A549 (cell line): ENCODE measurements around the gene MAPKAPK5. TPM values are rescaled to one million over a fixed set of nuclear protein-coding genes. Genes with fewer than 3 reads are reported as not detected.

Source experiments
- ATAC-seq, 2 experiments: fragments of 200-7000 bp in 1 of 2; fragments of >200 bp in 1 of 2; cut with Nextera tagmentation in 1 of 2; cut with Tn5 transposase in 1 of 2; 3 replicates each; pipeline versions ENCODE4 v1.8.0 to v1.9.1; 2018 to 2020; ENCODE audit warnings: mild to moderate bottlenecking in 1 of 2, moderate library complexity in 1 of 2
- CTCF ChIA-PET: fragments of 300-600 bp; sonication (Branson Sonifier 250); formaldehyde crosslinking; extraction: SDS; loops from one replicate; lab custom pipeline; 2021; ENCODE audit warnings: antibody characterized with exemption, inconsistent platforms; lab: Yijun Ruan, JAX
- POLR2A ChIA-PET: fragments of 350-600 bp; formaldehyde crosslinking; extraction: SDS; loops from one replicate; lab custom pipeline; 2021; ENCODE audit warnings: antibody characterized with exemption, inconsistent platforms; lab: Yijun Ruan, JAX
- DNase-seq, 2 experiments: peaks; one replicate each; pipeline versions ENCODE4 v3.0.0 to v3.0.0-alpha.2; 2011 to 2016; ENCODE audit warnings: low read depth in 1 of 2, low spot score in 1 of 2
- FAIRE-seq: peaks from 2 replicates; lab custom pipeline; 2011; peaks lifted over from hg19 to GRCh38; lab: Jason Lieb, UNC
- H3K27ac ChIP-seq, 2 experiments: fragments of >200 bp; sonication (Bioruptor Twin); formaldehyde crosslinking; 3 replicates each; pipeline ENCODE4 v1.5.1; 2016 to 2017
- H3K4me1 ChIP-seq: fragments of >200 bp; sonication (Bioruptor Twin); formaldehyde crosslinking; 3 replicates; pipeline ENCODE4 v1.6.1; 2016
- H3K4me2 ChIP-seq: fragments of >200 bp; sonication (Bioruptor Twin); formaldehyde crosslinking; 3 replicates; pipeline ENCODE4 v1.6.1; 2016
- H3K4me3 ChIP-seq: fragments of >200 bp; sonication (Bioruptor Twin); formaldehyde crosslinking; 3 replicates; pipeline ENCODE4 v1.5.1; 2016
- H3K9me3 ChIP-seq: fragments of >200 bp; sonication (Bioruptor Twin); formaldehyde crosslinking; 3 replicates; pipeline ENCODE4 v1.6.1; 2016
- CEBPB ChIP-seq, 2 experiments: fragments of >200 bp in 1 of 2; sonication (Bioruptor Twin) in 1 of 2; formaldehyde crosslinking in 1 of 2; IDR thresholded peaks; 2 replicates each; pipeline ENCODE4 v1.6.1; 2012 to 2016
- CTCF ChIP-seq: fragments of >200 bp; sonication (Bioruptor Twin); formaldehyde crosslinking; IDR thresholded peaks from 3 replicates; pipeline ENCODE4 v1.5.1; 2016
- FOXS1 ChIP-seq: fragments of 250-450 bp; sonication (Bioruptor Pico); IDR thresholded peaks from 2 replicates; pipeline ENCODE4 v1.5.0; 2020; ENCODE audit warnings: mild to moderate bottlenecking, moderate library complexity
- HOXB5 ChIP-seq: fragments of 250-450 bp; sonication (Bioruptor Pico); IDR thresholded peaks from 2 replicates; pipeline ENCODE4 v1.5.0; 2020; ENCODE audit warnings: mild to moderate bottlenecking, moderate library complexity
- JUNB ChIP-seq: fragments of >200 bp; sonication (Bioruptor Twin); formaldehyde crosslinking; IDR thresholded peaks from 2 replicates; pipeline ENCODE4 v1.6.1; 2016
- NFE2L2 ChIP-seq: fragments of 150-350 bp; conservative IDR thresholded peaks from 2 replicates; pipeline ENCODE4 v1.6.1; 2014; ENCODE audit warnings: low read length
- PHF8 ChIP-seq: fragments of 200-600 bp; sonication (generic); IDR thresholded peaks from 2 replicates; pipeline ENCODE4 v1.6.1; 2016; ENCODE audit warnings: low read depth, mild to moderate bottlenecking, antibody characterized with exemption, moderate library complexity, borderline replicate concordance
- RAD21 ChIP-seq, 2 experiments: fragments of >200 bp in 1 of 2; sonication (Bioruptor Twin) in 1 of 2; formaldehyde crosslinking in 1 of 2; IDR thresholded peaks in 1 of 2; conservative IDR thresholded peaks in 1 of 2; 2 replicates in 1 of 2; 3 replicates in 1 of 2; pipeline ENCODE4 v1.6.1; 2012 to 2018; ENCODE audit warnings: inconsistent platforms in 1 of 2
- REST ChIP-seq: fragments of 200-600 bp; sonication (generic); IDR thresholded peaks from 2 replicates; pipeline ENCODE4 v1.6.1; 2016; ENCODE audit warnings: antibody characterized with exemption, mild to moderate bottlenecking, moderate library complexity
- SMC3 ChIP-seq: fragments of >200 bp; sonication (Bioruptor Twin); formaldehyde crosslinking; IDR thresholded peaks from 3 replicates; pipeline ENCODE4 v1.6.1; 2018; ENCODE audit warnings: inconsistent platforms
- TP53 ChIP-seq: fragments of 250-450 bp; sonication (Bioruptor Pico); IDR thresholded peaks from 2 replicates; pipeline ENCODE4 v1.5.0; 2021; ENCODE audit warnings: mild to moderate bottlenecking, moderate library complexity
- ZC3H11A ChIP-seq: fragments of 450-650 bp; IDR thresholded peaks from 2 replicates; pipeline ENCODE4 v1.6.1; 2014; ENCODE audit warnings: antibody characterized with exemption, mild to moderate bottlenecking
- ZFP36 ChIP-seq: fragments of 450-650 bp; IDR thresholded peaks from 2 replicates; pipeline ENCODE4 v1.6.1; 2014; ENCODE audit warnings: borderline replicate concordance; ENCODE audit not compliant: partially characterized antibody
- ZSCAN20 ChIP-seq: fragments of 250-450 bp; sonication (Bioruptor Pico); IDR thresholded peaks from 2 replicates; pipeline ENCODE4 v1.8.0; 2022; ENCODE audit warnings: mild to moderate bottlenecking, moderate library complexity
- WGBS: methylation state at CpG from one replicate; pipeline ENCODE4 v1.1.6; 2017; ENCODE audit errors: missing lambda C conversion rate; 5-methylcytosine and 5-hydroxymethylcytosine counted together
- polyA plus RNA-seq, 4 experiments: library from polyadenylated mRNA; depleted of rRNA in 3 of 4; stranded (reverse); fragments of >200 nt; fragmentation: RNase III in 1 of 4; extraction: RNeasy Plus Mini Kit Qiagen cat#74134 plus additional on column Dnase treatment in 1 of 4; gene quantifications; 2 replicates in 3 of 4; 3 replicates in 1 of 4; pipeline ENCODE4 v1.2.3, GENCODE V29; 2011 to 2017
- TF ChIP-seq, protein P1 (sequence below): IDR thresholded peaks from 2 replicates; pipeline ENCODE4 v1.6.1; 2012; ENCODE audit warnings: low read depth, borderline replicate concordance

The MAPKAPK5 gene
- polyA plus RNA-seq, 2 of the 4 experiments (the other 2 are of a cell fraction): 33.9 to 69.5 TPM

DNA sequence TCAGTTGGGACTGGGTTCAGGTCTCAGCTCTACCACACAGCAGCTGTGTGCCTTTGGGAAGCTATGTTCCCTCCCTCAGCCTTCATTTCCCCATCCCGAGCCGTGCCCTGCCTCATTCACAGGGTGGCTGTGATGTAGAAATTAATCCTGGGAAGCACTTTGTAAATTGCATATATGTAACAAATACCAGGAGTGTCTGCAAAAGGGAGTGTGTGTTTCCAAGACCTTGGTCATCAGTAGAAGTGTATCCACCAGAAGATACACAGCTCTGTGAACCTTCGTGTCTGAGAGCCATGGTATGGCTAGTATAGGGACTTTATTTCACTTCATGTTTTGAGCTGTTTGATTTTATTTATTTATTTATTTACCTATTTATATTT, 49.2 kb upstream of the MAPKAPK5 start:
- CTCF ChIA-PET: interaction anchor here (1.1 to 3.7 kb wide), 6 partner anchors 20 to 396 kb away, joined by 3 to 15 read pairs (median 4); no protein-coding TSS in a partner anchor
- H3K9me3 ChIP-seq: no peaks in the 10 kb centered on the region
- FAIRE-seq (no peak), DNase-seq (no peak)
- no peak overlapping the region for H3K4me2 ChIP-seq
- TF ChIP-seq, protein P1, sequence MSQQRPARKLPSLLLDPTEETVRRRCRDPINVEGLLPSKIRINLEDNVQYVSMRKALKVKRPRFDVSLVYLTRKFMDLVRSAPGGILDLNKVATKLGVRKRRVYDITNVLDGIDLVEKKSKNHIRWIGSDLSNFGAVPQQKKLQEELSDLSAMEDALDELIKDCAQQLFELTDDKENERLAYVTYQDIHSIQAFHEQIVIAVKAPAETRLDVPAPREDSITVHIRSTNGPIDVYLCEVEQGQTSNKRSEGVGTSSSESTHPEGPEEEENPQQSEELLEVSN: no peak
- no peak for TF ChIP-seq ZC3H11A
- no peak for TF ChIP-seq ZSCAN20 (CRISPR knock-in tag)
- TF ChIP-seq, all 56 proteins: peak for 0
- no peak overlapping the region for H3K27ac ChIP-seq
- peaks cover 21% of the 10 kb centered on the region for H3K4me1 ChIP-seq
- no peak; a peak in 1 of 6 replicates for ATAC-seq
- WGBS: 93% methylated on average over 3 of the region's 3 CpGs
- H3K4me3 ChIP-seq: no peak overlapping the region
- POLR2A ChIA-PET: no interaction called here

- Histone ChIP-seq H3K4me2 (no peak overlapping the region), H3K9me3 (no peaks in the 10 kb centered on the region), H3K27ac (no peak overlapping the region), H3K4me3 (no peak overlapping the region), H3K4me1 (no peaks in the 10 kb centered on the region)
- ChIA-PET POLR2A (no interaction called here), CTCF (interaction anchor here (0.9 to 5.8 kb wide), 3 partner anchors 11 to 44 kb away, joined by 3 to 25 read pairs (median 3); no protein-coding TSS in a partner anchor)
- DNase-seq (no peak), FAIRE-seq (no peak), ATAC-seq (no peak; a peak in 1 of 6 replicates)
- TF ChIP-seq SMC3: no peak
- 78% methylated on average over 4 of the region's 4 CpGs for WGBS
These were observed 43.8 kb upstream of the MAPKAPK5 start for GRCh38 chr12:111798182-111798581.

GRCh38 chr12:111799758-111800157, 42.3 kb upstream of the MAPKAPK5 start:
- TF ChIP-seq FOXS1 (CRISPR knock-in tag) (no peak), CEBPB (IDR thresholded peaks at IDR 0.05) (no peak), NFE2L2 (no peak), PHF8 (no peak), CTCF (no peak), RAD21 (conservative IDR thresholded peaks at IDR 0.05 in 1 of 2, IDR thresholded peaks at IDR 0.05 in 1 of 2) (no peak), JUNB (no peak)
- ChIA-PET CTCF (interaction anchor here (1.0 to 5.8 kb wide), 5 partner anchors 9 to 46 kb away, joined by 3 to 25 read pairs (median 3); no protein-coding TSS in a partner anchor), POLR2A (no interaction called here)
- DNase-seq: no peak
- no peak for FAIRE-seq
- Histone ChIP-seq H3K27ac (no peak overlapping the region), H3K4me3 (no peak overlapping the region), H3K4me1 (no peaks in the 10 kb centered on the region), H3K4me2 (no peak overlapping the region), H3K9me3 (no peaks in the 10 kb centered on the region)
- 90% methylated on average over 9 of the region's 9 CpGs for WGBS
- no peak for ATAC-seq

DNA sequence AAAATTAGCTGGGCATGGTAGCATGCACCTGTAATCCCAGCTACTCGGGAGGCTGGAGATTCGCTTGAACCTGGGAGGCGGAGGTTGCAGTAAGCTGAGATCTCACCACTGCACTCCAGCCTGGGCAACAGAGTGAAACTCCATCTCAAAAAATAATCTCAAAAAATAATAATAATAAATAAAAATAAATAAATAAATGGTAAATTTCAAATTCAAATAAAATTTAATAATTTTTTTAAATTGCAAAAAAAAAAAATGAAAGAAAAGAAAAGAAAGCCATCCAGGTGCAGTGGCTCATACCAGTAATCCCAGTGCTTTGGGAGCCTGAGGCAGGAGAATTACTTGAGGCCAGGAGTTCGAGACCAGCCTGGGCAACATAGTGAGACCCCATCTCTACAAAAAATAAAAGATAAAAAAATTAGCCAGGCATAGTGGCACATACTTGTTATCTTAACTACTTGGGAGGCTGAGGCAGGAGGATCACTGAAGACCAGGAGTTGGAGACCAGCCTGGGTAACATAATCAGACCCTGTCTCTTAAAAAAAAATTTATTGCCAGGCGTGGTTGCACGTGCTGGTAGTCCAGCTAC, 38.9 kb upstream of the MAPKAPK5 start:
- Histone ChIP-seq H3K4me2 (no peak overlapping the region), H3K27ac (no peak overlapping the region), H3K9me3 (no peaks in the 10 kb centered on the region), H3K4me1 (no peaks in the 10 kb centered on the region), H3K4me3 (no peak overlapping the region)
- CTCF ChIA-PET: interaction anchor here (1.0 to 5.8 kb wide), 3 partner anchors 10 to 15 kb away, joined by 3 to 25 read pairs (median 4); no protein-coding TSS in a partner anchor
- no peak for DNase-seq
- FAIRE-seq: no peak
- ATAC-seq: no peak
- 90% methylated on average over 6 of the region's 6 CpGs for WGBS
- POLR2A ChIA-PET: no interaction called here
- TF ChIP-seq HOXB5 (CRISPR knock-in tag): no peak

- 88% methylated on average over 6 of the region's 8 CpGs for WGBS
- Histone ChIP-seq H3K27ac (no peak overlapping the region), H3K4me2 (no peak overlapping the region), H3K9me3 (no peaks in the 10 kb centered on the region)
- ChIA-PET POLR2A (no interaction called here), CTCF (interaction anchor here (1.0 to 1.7 kb wide), 2 partner anchors 15 to 407 kb away, joined by 3 to 4 read pairs; no protein-coding TSS in a partner anchor)
- no peak for FAIRE-seq
- DNase-seq: no peak
- TF ChIP-seq TP53 (CRISPR knock-in tag) (no peak), ZFP36 (no peak), REST (no peak)
- TF ChIP-seq, all 56 proteins: peak for 0
- Histone ChIP-seq H3K4me3 (no peak overlapping the region), H3K4me1 (no peaks in the 10 kb centered on the region)
- ATAC-seq: no peak
These were observed 38.2 kb upstream of the MAPKAPK5 start for GRCh38 chr12:111803851-111804250.
